DMS153 (cell line): ENCODE data around the gene SH3BP5.
A peak's percentile ranks its signal among the peaks of the same experiment; 100 is the strongest.

ENCODE experiments used
- DNase-seq: peaks from one replicate; lab custom pipeline; 2025; lab: John Stamatoyannopoulos, UW

Gene SH3BP5

GRCh38 chr3:15297608-15298350 lies 34.6 kb downstream of the SH3BP5 start:
- no peak for DNase-seq

DNA sequence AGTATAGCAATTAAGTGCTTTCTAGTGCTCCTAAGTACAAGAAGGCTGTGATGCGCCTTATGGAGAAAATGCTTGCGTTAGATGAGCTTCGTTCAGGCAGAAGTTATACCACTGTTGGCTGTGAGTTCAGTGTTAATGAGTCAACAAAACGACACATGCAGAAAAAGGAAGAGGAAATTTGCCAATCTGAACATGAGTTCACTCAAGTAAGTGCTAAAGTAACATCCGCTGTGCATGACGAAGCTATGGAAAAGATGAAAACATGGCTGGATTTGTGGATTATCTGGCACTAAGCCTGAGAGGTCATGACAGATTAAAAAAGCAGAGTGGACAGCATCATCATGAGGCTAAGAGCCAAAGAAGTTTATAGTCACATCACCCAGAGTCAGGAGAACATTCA lies 36.9 kb downstream of the SH3BP5 start:
- DNase-seq: no peak

DNA sequence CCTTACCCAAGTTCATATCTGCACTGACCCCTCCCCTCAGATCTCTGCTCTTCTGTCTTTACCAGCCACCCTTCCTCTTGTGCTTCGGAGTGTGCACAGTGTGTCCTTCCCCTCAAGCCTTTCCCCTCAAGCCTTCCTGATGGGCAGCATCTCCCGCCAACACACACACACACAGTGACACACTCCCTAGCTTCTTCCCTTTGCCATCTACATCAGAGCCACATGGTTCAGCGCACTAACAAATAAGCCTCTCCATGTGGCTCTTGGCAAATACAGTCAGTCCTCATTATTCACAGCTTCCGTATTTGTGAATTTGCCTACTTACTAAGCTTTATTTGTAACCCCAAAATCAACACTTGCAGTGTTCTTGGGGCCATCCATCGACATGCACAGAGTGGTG lies 37.5 kb downstream of the SH3BP5 start:
- no peak for DNase-seq

GRCh38 chr3:15292765-15293522 lies 39.4 kb downstream of the SH3BP5 start:
- no peak for DNase-seq

DNA sequence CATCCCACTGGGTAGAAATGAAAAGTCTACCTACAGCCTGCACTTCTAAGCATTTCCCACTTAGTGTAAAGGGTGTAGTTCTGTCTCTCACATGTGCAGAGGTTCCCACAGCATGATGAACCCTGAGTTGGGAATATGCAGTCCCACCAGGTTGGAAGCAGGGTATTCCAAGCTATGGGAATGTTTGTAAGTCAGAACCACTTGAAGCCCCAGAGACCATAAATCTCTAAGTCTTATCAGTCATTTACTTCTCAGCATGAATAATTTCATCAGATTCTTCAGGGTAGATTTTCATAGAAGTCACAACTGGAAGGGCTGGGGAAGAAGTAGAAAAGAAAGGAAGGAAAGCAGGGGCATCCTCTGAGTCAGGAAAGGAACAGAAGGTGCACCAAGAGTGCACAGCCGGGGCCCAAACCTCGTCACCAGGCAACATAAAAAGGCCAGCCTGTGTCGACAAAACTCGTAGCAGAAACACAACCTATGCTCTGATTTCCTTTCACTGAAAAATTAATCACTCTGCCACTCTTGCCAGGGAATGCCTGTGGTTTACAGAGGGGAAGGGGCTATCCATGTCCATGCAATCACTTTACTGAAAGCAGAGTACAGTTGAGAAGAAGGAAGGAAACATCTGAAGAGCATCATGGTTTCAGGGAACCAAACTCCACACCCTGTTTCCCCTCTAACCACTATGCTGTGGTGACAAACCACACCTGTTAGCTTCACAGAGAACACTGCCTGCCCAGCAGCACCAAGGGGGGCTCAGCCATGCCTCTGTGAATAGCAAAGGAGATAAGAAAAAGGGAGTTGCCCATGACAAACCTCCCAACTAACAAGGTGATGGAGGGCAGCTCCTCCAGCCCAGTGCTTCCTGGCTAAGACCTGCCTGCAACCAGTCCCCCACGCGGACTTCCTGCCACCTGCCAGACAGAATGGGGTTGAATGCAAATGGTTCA lies 40.5 kb downstream of the SH3BP5 start:
- no peak for DNase-seq

DNA sequence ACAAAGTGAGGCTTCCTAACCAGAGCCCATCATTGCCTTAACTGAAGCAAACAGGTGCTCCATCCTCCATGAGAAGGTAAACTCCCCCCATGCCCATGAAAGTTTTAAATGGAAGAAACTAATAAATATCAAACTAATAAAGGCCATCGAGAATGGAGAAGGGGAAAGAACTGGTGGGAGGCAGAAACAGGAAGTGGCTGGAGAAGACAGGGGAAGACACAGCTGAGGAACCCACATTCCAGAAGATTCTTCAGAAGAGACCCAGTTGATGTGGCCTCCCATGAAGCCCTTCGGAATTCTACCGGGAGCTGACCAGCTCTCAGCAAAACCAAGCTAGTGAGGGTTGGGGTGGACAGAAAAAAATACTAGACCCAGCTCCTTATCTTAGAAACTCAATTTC lies 41.6 kb downstream of the SH3BP5 start:
- no peak for DNase-seq

DNA sequence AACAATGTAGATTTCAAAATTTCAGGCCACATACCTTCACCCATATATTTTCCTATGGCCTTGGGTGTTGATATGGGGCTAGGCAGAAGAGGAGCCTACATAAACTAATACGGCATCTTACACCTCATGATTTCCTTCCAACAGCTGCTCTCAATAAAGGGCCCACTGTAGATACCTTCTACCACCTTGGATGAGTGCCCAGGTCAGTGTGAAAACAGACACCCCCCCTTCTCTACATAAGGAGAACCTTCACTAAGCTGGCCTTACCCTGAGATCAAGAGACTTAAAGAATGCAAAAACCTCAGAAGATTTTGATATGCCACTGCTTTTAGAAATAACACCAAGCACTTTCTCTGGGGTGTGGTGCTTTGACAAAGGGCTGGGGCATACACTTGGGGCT lies 42.7 kb downstream of the SH3BP5 start:
- no peak for DNase-seq

DNA sequence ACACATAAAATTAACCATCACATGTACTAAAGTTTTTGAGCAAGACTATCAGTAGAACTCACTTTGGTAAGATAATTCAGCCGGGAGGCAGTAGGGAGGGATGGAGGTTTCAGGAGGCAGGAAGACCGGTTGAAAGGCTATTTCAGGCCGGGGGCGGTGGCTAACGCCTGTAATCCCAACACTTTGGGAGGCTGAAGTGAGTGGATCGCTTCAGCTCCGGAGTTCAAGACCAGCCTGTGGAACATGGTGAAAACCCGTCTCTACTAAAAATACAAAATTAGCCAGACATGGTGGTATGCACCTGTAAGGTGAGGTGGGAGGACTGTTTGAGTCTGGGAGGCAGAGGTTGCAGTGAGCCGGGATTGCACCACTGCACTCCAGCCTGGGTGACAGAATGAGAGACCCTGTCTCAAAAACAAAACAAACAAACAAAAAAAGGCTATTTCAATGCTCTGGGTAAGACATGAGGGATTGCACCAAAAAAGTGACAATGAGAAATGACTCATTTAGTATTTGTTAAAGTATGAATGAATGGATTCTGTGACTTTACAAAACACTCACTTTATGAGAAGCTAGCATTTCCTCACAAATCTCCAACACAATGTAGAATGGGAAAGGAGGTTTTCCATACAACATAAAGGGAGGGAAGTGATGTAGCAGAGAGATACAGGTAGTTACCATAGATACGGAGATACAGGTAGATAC lies 43.9 kb downstream of the SH3BP5 start:
- DNase-seq: no peak

GRCh38 chr3:15287565-15288330 lies 44.6 kb downstream of the SH3BP5 start:
- DNase-seq: no peak

DNA sequence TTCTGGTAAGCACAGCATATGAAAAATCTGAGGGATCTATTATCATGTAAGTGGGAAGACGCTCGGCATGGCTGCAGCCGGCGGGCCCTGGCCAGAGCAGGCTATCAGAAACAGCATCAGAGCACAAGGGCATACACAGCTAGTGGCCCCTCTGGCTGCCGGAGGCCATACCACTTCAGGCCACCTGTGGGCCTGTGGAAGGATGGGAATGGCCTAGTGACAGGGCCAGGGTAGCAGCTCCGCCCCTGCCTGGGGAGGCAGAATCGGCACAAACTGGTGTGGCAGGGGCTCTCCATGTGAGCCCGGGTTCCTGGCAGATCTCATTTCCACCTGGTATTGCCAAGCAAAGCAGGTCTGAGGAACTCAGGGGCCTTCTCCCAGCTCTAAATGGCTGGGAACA lies 46.4 kb downstream of the SH3BP5 start:
- no peak for DNase-seq

- DNase-seq: peak; percentile 87
Measured at GRCh38 chr3:15284121-15284889, 48.1 kb downstream of the SH3BP5 start.

GRCh38 chr3:15283702-15284101 lies 48.7 kb downstream of the SH3BP5 start:
- DNase-seq: no peak

- no peak for DNase-seq
Measured at GRCh38 chr3:15281817-15282216, 50.6 kb downstream of the SH3BP5 start.

GRCh38 chr3:15280853-15281532 lies 51.4 kb downstream of the SH3BP5 start:
- no peak for DNase-seq

- no peak for DNase-seq
Measured at GRCh38 chr3:15279671-15280402, 52.5 kb downstream of the SH3BP5 start.

DNA sequence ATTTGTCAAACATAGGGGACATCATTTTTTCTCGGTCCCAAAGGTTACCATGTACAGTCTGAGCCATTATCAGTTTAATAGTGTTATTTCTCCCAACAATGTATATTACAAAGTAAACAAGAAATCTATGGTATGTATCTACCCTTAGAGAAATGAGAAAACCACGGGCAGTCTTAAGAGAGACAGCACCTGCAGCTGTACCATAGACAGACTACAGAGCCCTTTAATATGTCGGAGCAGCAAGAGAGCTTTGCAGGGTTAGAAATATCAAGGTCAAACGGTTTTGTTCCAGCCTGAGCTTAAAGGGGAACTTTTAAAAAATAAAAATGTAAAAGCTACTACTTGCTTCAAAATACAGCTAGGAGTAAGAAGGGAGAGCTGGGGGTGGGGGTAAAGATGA lies 53.2 kb downstream of the SH3BP5 start:
- DNase-seq: no peak

GRCh38 chr3:15277861-15278500 lies 54.4 kb downstream of the SH3BP5 start:
- no peak for DNase-seq

DNA sequence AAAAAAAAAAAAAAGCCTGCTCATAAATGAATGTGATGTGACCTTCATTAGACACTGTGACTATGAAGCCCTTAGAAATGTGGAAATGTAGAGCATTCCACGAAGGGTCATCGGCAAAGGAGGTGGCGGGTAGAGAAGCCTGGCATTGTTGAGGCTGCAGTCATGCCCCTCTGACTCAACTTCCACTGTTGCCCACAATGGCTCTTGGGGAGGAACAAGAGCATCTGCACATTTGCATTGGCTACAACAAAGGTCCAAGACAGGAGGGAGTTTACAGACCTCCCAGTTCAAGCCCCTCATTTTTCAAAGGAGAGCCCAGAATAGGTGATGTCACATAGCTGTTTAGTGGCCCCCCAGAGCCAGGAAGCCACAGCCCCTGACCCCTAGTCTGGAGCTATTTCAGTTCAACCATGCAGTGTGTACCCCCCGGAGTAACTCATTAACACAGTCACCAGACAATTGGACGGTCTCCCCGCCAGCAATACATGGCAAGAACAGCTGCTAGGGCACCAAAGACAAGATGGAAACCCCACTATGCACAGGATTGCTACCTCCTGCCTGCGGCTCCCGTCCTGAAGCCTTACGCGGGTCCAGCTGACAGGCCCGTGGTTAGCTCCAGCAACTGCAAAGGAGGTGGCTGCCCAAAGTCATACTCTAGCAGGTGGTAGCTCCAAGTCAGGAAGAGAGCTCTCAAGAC lies 56.2 kb downstream of the SH3BP5 start:
- DNase-seq: no peak
